PC-9 (cell line): Measurements from ENCODE around the gene RIN1. TPM values are rescaled to one million over a fixed set of nuclear protein-coding genes. Genes with fewer than 3 reads are reported as not detected.

Source experiments
- BruUV-seq: library from RNA; stranded (reverse); fragments of 400-500 nt; replicated peaks from 2 replicates; lab custom pipeline; 2021; lab: Mats Ljungman, UMichigan
- CTCF ChIA-PET: fragments of 300-600 bp; sonication (Branson Sonifier 250); formaldehyde crosslinking; loops from one replicate; lab custom pipeline; 2022; ENCODE audit warnings: antibody characterized with exemption; lab: Charles Lee
- POLR2A ChIA-PET: fragments of 300-600 bp; sonication (Branson Sonifier 250); formaldehyde crosslinking; loops from one replicate; lab custom pipeline; 2022; ENCODE audit warnings: antibody characterized with exemption; ENCODE audit not compliant: unreplicated experiment; lab: Charles Lee
- DNase-seq, 2 experiments: peaks; one replicate each; pipeline versions ENCODE4 v3.0.0 to v3.0.0-alpha.2; 2015 to 2022; ENCODE audit warnings: mixed read lengths in 1 of 2
- H2AFZ ChIP-seq: fragments of 200-600 bp; sonication (generic); 2 replicates; pipeline ENCODE4 v1.8.1; 2017; ENCODE audit warnings: antibody characterized with exemption
- H3F3A ChIP-seq: fragments of 200-600 bp; sonication (generic); 2 replicates; pipeline ENCODE4 v1.8.1; 2017; ENCODE audit warnings: antibody characterized with exemption, mild to moderate bottlenecking, low read depth; ENCODE audit not compliant: insufficient read depth
- H3K27ac ChIP-seq: fragments of 200-600 bp; sonication (generic); 2 replicates; pipeline ENCODE4 v1.6.1; 2016; ENCODE audit warnings: mixed run types
- H3K27me3 ChIP-seq: fragments of 200-600 bp; sonication (generic); 2 replicates; pipeline ENCODE4 v1.6.1; 2016; ENCODE audit warnings: low read depth, mixed run types; ENCODE audit not compliant: insufficient read depth
- H3K36me3 ChIP-seq: fragments of 200-600 bp; sonication (generic); 2 replicates; pipeline ENCODE4 v1.6.1; 2016; ENCODE audit warnings: low read depth, mixed run types
- H3K4me1 ChIP-seq: fragments of 200-600 bp; sonication (generic); replicated peaks from 2 replicates; pipeline ENCODE4 v1.6.1; 2016; ENCODE audit warnings: mixed run types; ENCODE audit not compliant: insufficient read depth
- H3K4me2 ChIP-seq: fragments of 200-600 bp; sonication (generic); 2 replicates; pipeline ENCODE4 v1.6.1; 2017; ENCODE audit warnings: mixed run types
- H3K4me3 ChIP-seq: fragments of 200-600 bp; sonication (generic); 2 replicates; pipeline ENCODE4 v1.6.1; 2016; ENCODE audit warnings: mixed run types
- H3K79me2 ChIP-seq: fragments of 200-600 bp; sonication (generic); 2 replicates; pipeline ENCODE4 v1.6.1; 2017; ENCODE audit warnings: low read depth, mixed run types
- H3K9me2 ChIP-seq: fragments of 200-600 bp; sonication (generic); 2 replicates; pipeline ENCODE4 v1.8.1; 2017; ENCODE audit warnings: mild to moderate bottlenecking; ENCODE audit not compliant: insufficient read depth
- H3K9me3 ChIP-seq: fragments of 200-600 bp; sonication (generic); 2 replicates; pipeline ENCODE4 v1.8.1; 2016; ENCODE audit warnings: low read depth; ENCODE audit not compliant: insufficient read depth
- H4K20me1 ChIP-seq: fragments of 200-600 bp; sonication (generic); 2 replicates; pipeline ENCODE4 v1.8.1; 2017; ENCODE audit not compliant: insufficient read depth
- CTCF ChIP-seq: fragments of 200-600 bp; sonication (generic); conservative IDR thresholded peaks from 2 replicates; pipeline ENCODE4 v1.6.1; 2017; ENCODE audit warnings: mixed run types, antibody characterized with exemption, mild to moderate bottlenecking, moderate library complexity
- EZH2 ChIP-seq: fragments of 200-600 bp; sonication (generic); IDR thresholded peaks from 2 replicates; pipeline ENCODE4 v1.8.0; 2017; ENCODE audit warnings: antibody characterized with exemption, low read depth
- intact Hi-C: fragments of 100-400 bp; cut with micrococcal nuclease; formaldehyde crosslinking; loops from one replicate; pipeline ENCODE4 v1.10.0; 2022; ENCODE audit not compliant: unreplicated experiment
- total RNA-seq: library from RNA; stranded (reverse); gene quantifications from 2 replicates; pipeline ENCODE4 v1.2.3, GENCODE V29; 2021

Gene RIN1
- total RNA-seq, 1 experiment from 2014 or later = 15.5 TPM

DNA sequence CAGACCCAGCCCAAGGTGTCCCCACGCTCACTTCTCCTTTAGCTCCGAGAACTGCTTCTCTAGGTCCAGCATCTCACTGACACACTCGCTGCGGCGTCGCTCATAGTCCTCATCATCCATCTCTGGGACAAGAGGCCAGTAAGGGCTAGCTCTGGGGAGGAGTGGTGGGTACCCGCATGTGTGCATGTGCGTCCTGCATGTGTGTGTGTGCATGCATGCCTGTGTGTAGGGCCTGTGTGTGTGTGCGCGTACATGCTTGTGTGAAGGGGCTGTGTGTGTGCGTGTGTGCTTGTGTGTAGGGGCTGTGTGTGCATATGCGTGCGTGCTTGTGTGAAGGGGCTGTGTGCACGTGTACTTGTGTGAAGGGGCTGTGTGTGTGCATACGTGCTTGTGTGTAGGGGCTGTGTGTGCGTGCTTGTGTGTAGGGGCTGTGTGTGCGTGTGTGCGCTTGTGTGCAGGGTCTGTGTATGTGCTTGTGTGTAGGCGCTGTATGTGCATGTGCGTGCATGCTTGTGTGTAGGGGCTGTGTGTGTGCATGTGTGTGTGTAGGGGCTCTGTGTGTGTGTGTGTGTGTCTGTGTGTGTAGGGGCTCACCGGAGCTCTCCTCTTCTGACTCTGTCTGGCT is 5.4 kb upstream of the RIN1 start:
- no peaks in the 10 kb centered on the region for H3K36me3 ChIP-seq
- BruUV-seq = no TSS peak
- ChIA-PET CTCF (interaction anchor here (0.7 to 0.8 kb wide), 2 partner anchors 11 to 22 kb away, joined by 3 to 4 read pairs; no protein-coding TSS in a partner anchor), POLR2A (no interaction called here)
- no peak overlapping the region for H3K4me2 ChIP-seq
- peaks cover 32% of the 10 kb centered on the region for H3K4me1 ChIP-seq
- H3F3A ChIP-seq = peaks cover 29% of the 10 kb centered on the region
- no peak for DNase-seq
- H3K4me3 ChIP-seq = no peak overlapping the region
- H3K27ac ChIP-seq = no peak overlapping the region
- no peak for TF ChIP-seq CTCF
- TF ChIP-seq EZH2 = no peak
- H4K20me1 ChIP-seq = peaks cover 18% of the 10 kb centered on the region
- H2AFZ ChIP-seq = no peak overlapping the region
- no peaks in the 10 kb centered on the region for H3K9me2 ChIP-seq
- no peaks in the 10 kb centered on the region for H3K27me3 ChIP-seq
- intact Hi-C loops = no loop called here
- no peaks in the 10 kb centered on the region for H3K9me3 ChIP-seq
- peaks cover 37% of the 10 kb centered on the region for H3K79me2 ChIP-seq

GRCh38 chr11:66340596-66341501 is 4.6 kb upstream of the RIN1 start:
- Histone ChIP-seq H3K9me2 (no peaks in the 10 kb centered on the region), H3K4me2 (no peak overlapping the region), H3K4me3 (no peak overlapping the region), H3K9me3 (no peaks in the 10 kb centered on the region), H3F3A (peaks cover 32% of the 10 kb centered on the region), H3K27ac (no peak overlapping the region), H4K20me1 (peaks cover 18% of the 10 kb centered on the region), H3K4me1 (peaks cover 25% of the 10 kb centered on the region), H3K79me2 (peaks cover 31% of the 10 kb centered on the region), H3K27me3 (no peaks in the 10 kb centered on the region), H3K36me3 (no peaks in the 10 kb centered on the region), H2AFZ (no peak overlapping the region)
- POLR2A ChIA-PET = no interaction called here
- BruUV-seq = no TSS peak
- CTCF ChIA-PET = no interaction called here
- intact Hi-C loops = no loop called here
- TF ChIP-seq EZH2 (no peak), CTCF (no peak)
- no peak for DNase-seq

DNA sequence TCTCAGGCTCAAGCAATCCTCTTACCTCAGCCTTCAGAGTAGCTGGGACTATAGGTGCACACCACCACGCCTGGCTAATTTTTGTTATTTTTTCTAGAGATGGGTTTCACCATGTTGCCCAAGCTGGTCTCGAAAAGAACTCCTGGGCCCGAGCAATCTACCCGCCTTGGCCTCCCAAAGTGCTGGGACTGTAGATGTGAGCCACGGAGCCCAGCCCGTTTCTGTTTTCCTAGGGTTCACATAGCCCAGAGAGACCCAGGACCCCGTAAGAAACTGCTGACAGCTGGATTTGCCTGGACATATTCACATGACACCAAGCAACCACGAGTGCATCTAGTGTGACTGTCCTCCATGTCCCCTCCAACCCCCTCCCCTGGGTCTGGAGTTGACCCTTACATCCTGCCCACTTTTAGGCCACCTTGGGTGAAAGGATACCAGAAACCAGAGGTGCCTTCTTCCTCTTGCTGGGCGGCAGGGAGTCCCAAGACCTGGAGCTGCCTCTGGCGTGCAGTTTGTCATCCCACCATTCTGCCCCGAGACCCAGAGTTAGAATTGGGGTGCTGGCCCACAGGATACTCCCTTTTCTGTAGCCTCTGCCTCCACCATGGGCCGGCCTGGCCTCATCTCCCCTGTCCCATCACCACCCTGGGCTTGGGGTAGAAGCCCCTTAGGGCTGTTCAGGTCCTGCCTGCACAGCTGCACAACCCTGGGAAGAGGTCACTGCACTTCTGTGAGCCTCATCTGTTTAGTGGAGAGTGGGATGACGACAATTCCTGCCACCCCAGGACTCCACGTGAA is 3.7 kb upstream of the RIN1 start:
- POLR2A ChIA-PET = interaction anchor here (0.5 kb wide), 1 partner anchor 544 kb away, joined by 6 read pairs; no protein-coding TSS in a partner anchor
- TF ChIP-seq EZH2 (no peak), CTCF (no peak)
- Histone ChIP-seq H3F3A (peaks cover 24% of the 10 kb centered on the region; the same call in 1 of the 2 replicates), H3K9me2 (no peaks in the 10 kb centered on the region), H3K9me3 (no peaks in the 10 kb centered on the region), H3K4me3 (no peak overlapping the region), H3K79me2 (peaks cover 29% of the 10 kb centered on the region), H3K27me3 (no peaks in the 10 kb centered on the region), H2AFZ (no peak overlapping the region), H3K36me3 (no peaks in the 10 kb centered on the region), H4K20me1 (peaks cover 18% of the 10 kb centered on the region), H3K4me1 (peaks cover 25% of the 10 kb centered on the region), H3K27ac (no peak overlapping the region), H3K4me2 (no peak overlapping the region)
- CTCF ChIA-PET = interaction anchor here (0.5 kb wide), 1 partner anchor 14 kb away, joined by 3 read pairs; no protein-coding TSS in a partner anchor
- no TSS peak for BruUV-seq
- intact Hi-C loops = no loop called here
- no peak for DNase-seq
